Endothelial cell (in vitro differentiated cells): ENCODE data around the gene USP33. TPM values are rescaled to one million over a fixed set of nuclear protein-coding genes. Genes with fewer than 3 reads are reported as not detected.
"Not testable (repeated sequence)": the region's sequence is repeated elsewhere in the genome, so short reads cannot be mapped to it uniquely, and the experiment has no call there.

Experiments
- DNase-seq: peaks from one replicate; pipeline ENCODE4 v3.0.0; 2021; ENCODE audit warnings: low spot score
- H3K27ac Mint-ChIP-seq: one replicate; pipeline ENCODE4 v1.8.0; 2021; ENCODE audit warnings: mixed read lengths, inconsistent platforms; ENCODE audit not compliant: unreplicated experiment
- H3K27me3 Mint-ChIP-seq: one replicate; pipeline ENCODE4 v1.8.0; 2021; ENCODE audit warnings: mild to moderate bottlenecking, moderate library complexity, mixed read lengths, inconsistent platforms; ENCODE audit not compliant: unreplicated experiment
- H3K36me3 Mint-ChIP-seq: one replicate; pipeline ENCODE4 v1.8.0; 2021; ENCODE audit warnings: mild to moderate bottlenecking, low read depth, mixed read lengths, inconsistent platforms; ENCODE audit not compliant: unreplicated experiment
- H3K4me1 Mint-ChIP-seq: one replicate; pipeline ENCODE4 v1.8.0; 2021; ENCODE audit warnings: mild to moderate bottlenecking, mixed read lengths, inconsistent platforms; ENCODE audit not compliant: unreplicated experiment
- H3K4me3 Mint-ChIP-seq: one replicate; pipeline ENCODE4 v1.8.0; 2021; ENCODE audit warnings: mild to moderate bottlenecking, mixed read lengths, inconsistent platforms; ENCODE audit not compliant: unreplicated experiment
- H3K9me3 Mint-ChIP-seq: one replicate; pipeline ENCODE4 v1.8.0; 2021; ENCODE audit warnings: mixed read lengths, inconsistent platforms; ENCODE audit not compliant: unreplicated experiment
- CTCF ChIP-seq: fragments of 200-600 bp; sonication (generic); IDR thresholded peaks from one replicate; pipeline ENCODE4 v1.5.0; 2021; ENCODE audit warnings: antibody characterized with exemption; ENCODE audit not compliant: unreplicated experiment
- total RNA-seq: library from RNA; stranded (reverse); fragmentation: NEBNext Ultra II Directional; extraction: Animal tissue kit (Norgen Biotek cat#: 25700); gene quantifications from one replicate; pipeline ENCODE4 v1.2.1, GENCODE V29; 2021; ENCODE audit not compliant: unreplicated experiment

USP33 gene
- total RNA-seq, 1 donor from 2014 or later: 58.5 TPM

- no peak for DNase-seq
- Mint-ChIP-seq H3K27me3 (no peaks in the 10 kb centered on the region), H3K4me3 (no peak overlapping the region), H3K36me3 (peaks cover 13% of the 10 kb centered on the region), H3K27ac (no peak overlapping the region), H3K9me3 (no peaks in the 10 kb centered on the region), H3K4me1 (no peaks in the 10 kb centered on the region)
- no peak for TF ChIP-seq CTCF
Measured at GRCh38 chr1:77652970-77653516, 106.6 kb downstream of the USP33 start.

- Mint-ChIP-seq H3K36me3 (peaks cover 13% of the 10 kb centered on the region), H3K27me3 (no peaks in the 10 kb centered on the region), H3K4me1 (no peaks in the 10 kb centered on the region), H3K4me3 (no peak overlapping the region), H3K9me3 (no peaks in the 10 kb centered on the region), H3K27ac (no peak overlapping the region)
- DNase-seq: no peak
- no peak for TF ChIP-seq CTCF
Measured at GRCh38 chr1:77652268-77652667, 107.4 kb downstream of the USP33 start.

- Mint-ChIP-seq H3K9me3 (no peaks in the 10 kb centered on the region), H3K27me3 (no peaks in the 10 kb centered on the region), H3K36me3 (peaks cover 17% of the 10 kb centered on the region), H3K4me3 (no peak overlapping the region), H3K4me1 (no peaks in the 10 kb centered on the region), H3K27ac (no peak overlapping the region)
- DNase-seq: no peak
- TF ChIP-seq CTCF: no peak
Measured at GRCh38 chr1:77649127-77649526, 110.5 kb downstream of the USP33 start.

GRCh38 chr1:77646224-77646623 lies 113.4 kb downstream of the USP33 start:
- peak overlapping the region; percentile 4 for H3K27ac Mint-ChIP-seq
- H3K9me3 Mint-ChIP-seq, H3K4me1 Mint-ChIP-seq, H3K27me3 Mint-ChIP-seq, H3K36me3 Mint-ChIP-seq, H3K4me3 Mint-ChIP-seq, DNase-seq: not testable (repeated sequence)

Other genes starting within 250 kb of the USP33 start
- 39.3 TPM for gene ZZZ3, start 77.2 kb downstream of the USP33 start, total RNA-seq
- 12.3 TPM for gene MIGA1, start 19.8 kb upstream of the USP33 start, total RNA-seq
- gene NEXN, start 128.8 kb upstream of the USP33 start, total RNA-seq: 2.4 TPM
- gene FUBP1, start 219.2 kb upstream of the USP33 start, total RNA-seq: 148 TPM
- gene DNAJB4, start 245.1 kb upstream of the USP33 start, total RNA-seq: 22.1 TPM